ENCODE measurements around the gene DNAH12. TPM values are rescaled to one million over a fixed set of nuclear protein-coding genes. Genes with fewer than 3 reads are reported as not detected.

Gene DNAH12
- total RNA-seq, 1 experiment from 2014 or later = not detected

Other genes with a start within 250 kb of the DNAH12 start
- gene PDE12, start 11.9 kb upstream of the DNAH12 start, total RNA-seq (2021; ENCODE audit: unreplicated experiment) = 28.3 TPM
- 112 TPM for gene ARF4, start 53.0 kb upstream of the DNAH12 start, total RNA-seq (2021; ENCODE audit: unreplicated experiment)
- gene DENND6A, start 148.7 kb upstream of the DNAH12 start, total RNA-seq (2021; ENCODE audit: unreplicated experiment) = 22.3 TPM
- 81.0 TPM for gene SLMAP, start 212.0 kb upstream of the DNAH12 start, total RNA-seq (2021; ENCODE audit: unreplicated experiment)

All from HCT116 (cell line).